Vagina (tissue), 2 donors: ENCODE results near the gene IGF2BP3.

Source experiments
- POLR2A ChIP-seq, 2 donors: fragments of 450-650 bp; IDR thresholded peaks; one replicate each; pipeline ENCODE4 v1.6.1; 2017; ENCODE audit warnings: antibody characterized with exemption in 2 of 2, mild to moderate bottlenecking in 2 of 2, moderate library complexity in 2 of 2
- POLR2AphosphoS5 ChIP-seq, 2 donors: sonication (generic); formaldehyde crosslinking; IDR thresholded peaks; one replicate each; pipeline ENCODE4 v1.9.0; 2017; ENCODE audit warnings: antibody characterized with exemption in 2 of 2, mild to moderate bottlenecking in 2 of 2, low read depth in 1 of 2; ENCODE audit not compliant: insufficient read depth in 1 of 2
- TF ChIP-seq, protein P1 (sequence below), 3 experiments: fragments of 450-650 bp in 2 of 3; fragments of 200-600 bp in 1 of 3; sonication (generic) in 1 of 3; IDR thresholded peaks; one replicate each; pipeline ENCODE4 v1.5.1; 2017 to 2019; ENCODE audit warnings: antibody characterized with exemption in 3 of 3, mild to moderate bottlenecking in 2 of 3, moderate library complexity in 2 of 3

DNA sequence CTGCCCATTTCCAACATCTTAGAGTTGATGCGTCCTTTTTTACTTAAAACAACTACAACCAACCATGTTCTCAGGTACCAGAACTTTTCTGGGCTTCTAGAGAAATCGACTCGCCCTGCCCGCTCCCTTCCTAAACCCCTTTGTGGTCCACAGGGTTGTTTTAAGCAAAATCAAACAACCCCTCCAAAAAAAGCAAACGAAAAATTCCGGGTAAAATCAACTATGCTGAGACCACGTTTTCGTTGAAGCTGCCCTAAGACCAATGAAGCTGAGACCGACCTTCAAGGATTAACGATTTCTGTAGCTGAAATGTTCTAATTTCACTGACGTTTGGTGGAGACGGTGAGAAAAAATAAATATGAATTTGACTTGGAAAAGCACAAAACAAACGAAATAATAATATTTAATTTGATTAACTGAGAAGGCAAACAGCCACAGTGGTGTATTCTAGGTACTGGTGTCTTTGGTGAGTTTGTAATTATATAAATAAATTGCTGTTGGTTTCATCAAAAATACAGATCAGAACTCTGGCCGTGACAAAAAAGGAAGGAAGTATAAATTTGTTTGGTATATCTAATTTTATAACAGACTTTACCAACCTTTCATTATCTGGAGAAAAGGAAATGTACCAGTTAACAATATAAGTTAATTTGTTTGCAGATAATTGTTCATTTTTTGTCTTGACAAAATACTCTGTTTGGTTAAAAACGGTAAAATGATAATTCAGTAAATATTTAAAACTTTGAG, 4.7 kb upstream of the IGF2BP3 start:
- TF ChIP-seq, protein P1, sequence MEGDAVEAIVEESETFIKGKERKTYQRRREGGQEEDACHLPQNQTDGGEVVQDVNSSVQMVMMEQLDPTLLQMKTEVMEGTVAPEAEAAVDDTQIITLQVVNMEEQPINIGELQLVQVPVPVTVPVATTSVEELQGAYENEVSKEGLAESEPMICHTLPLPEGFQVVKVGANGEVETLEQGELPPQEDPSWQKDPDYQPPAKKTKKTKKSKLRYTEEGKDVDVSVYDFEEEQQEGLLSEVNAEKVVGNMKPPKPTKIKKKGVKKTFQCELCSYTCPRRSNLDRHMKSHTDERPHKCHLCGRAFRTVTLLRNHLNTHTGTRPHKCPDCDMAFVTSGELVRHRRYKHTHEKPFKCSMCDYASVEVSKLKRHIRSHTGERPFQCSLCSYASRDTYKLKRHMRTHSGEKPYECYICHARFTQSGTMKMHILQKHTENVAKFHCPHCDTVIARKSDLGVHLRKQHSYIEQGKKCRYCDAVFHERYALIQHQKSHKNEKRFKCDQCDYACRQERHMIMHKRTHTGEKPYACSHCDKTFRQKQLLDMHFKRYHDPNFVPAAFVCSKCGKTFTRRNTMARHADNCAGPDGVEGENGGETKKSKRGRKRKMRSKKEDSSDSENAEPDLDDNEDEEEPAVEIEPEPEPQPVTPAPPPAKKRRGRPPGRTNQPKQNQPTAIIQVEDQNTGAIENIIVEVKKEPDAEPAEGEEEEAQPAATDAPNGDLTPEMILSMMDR (IDR thresholded peaks at IDR 0.05): no peak
- TF ChIP-seq POLR2AphosphoS5 (IDR thresholded peaks at IDR 0.05; ENCODE audit: insufficient read depth in 1 of 2, low read depth in 1 of 2) (peak in 1 of 2 donors; percentile 34), POLR2A (IDR thresholded peaks at IDR 0.05) (no peak)
